ENCODE data around the gene BBC3. TPM values are rescaled to one million over a fixed set of nuclear protein-coding genes. Genes with fewer than 3 reads are reported as not detected.
A peak's percentile ranks its signal among the peaks of the same experiment; 100 is the strongest.

BBC3 gene
- total RNA-seq, 1 donor from 2014 or later, result 54.6 TPM

GRCh38 chr19:47243776-47244547 is 13.0 kb upstream of the BBC3 start:
- Mint-ChIP-seq H3K27me3 (ENCODE audit: low read depth, unreplicated experiment) (no peaks in the 10 kb centered on the region), H3K4me3 (ENCODE audit: unreplicated experiment) (peak overlapping the region; percentile 74), H3K9me3 (ENCODE audit: unreplicated experiment) (no peaks in the 10 kb centered on the region), H3K36me3 (ENCODE audit: low read depth, unreplicated experiment) (peaks cover 1% of the 10 kb centered on the region), H3K4me1 (ENCODE audit: low read depth, unreplicated experiment) (peaks cover 11% of the 10 kb centered on the region), H3K27ac (ENCODE audit: unreplicated experiment) (peak overlapping the region; percentile 97)
- Histone ChIP-seq H3K36me3 (ENCODE audit: insufficient read depth, low read length) (no peaks in the 10 kb centered on the region), H3K27me3 (ENCODE audit: insufficient read depth, low read length) (no peaks in the 10 kb centered on the region), H3K9me3 (ENCODE audit: insufficient read depth, low read depth, low read length) (no peaks in the 10 kb centered on the region), H2AFZ (ENCODE audit: low read depth, low read length) (peak overlapping the region; percentile 54), H3K4me1 (ENCODE audit: insufficient read depth, low read length) (peaks cover 30% of the 10 kb centered on the region), H3K9ac (ENCODE audit: low read length) (peak overlapping the region; percentile 86), H4K20me1 (ENCODE audit: insufficient read depth, low read length) (no peaks in the 10 kb centered on the region), H3K79me2 (ENCODE audit: insufficient read depth, low read length) (no peaks in the 10 kb centered on the region), H3K4me2 (ENCODE audit: low read length) (peak overlapping the region; percentile 85), H3K4me3 (ENCODE audit: insufficient read depth, low read depth, low read length) (peak overlapping the region; percentile 29), H3K27ac (ENCODE audit: low read depth, low read length) (peak overlapping the region; percentile 79)
- peak; percentile 88 for DNase-seq (ENCODE audit: low read depth)
- FAIRE-seq, result no peak
- TF ChIP-seq EZH2 (IDR thresholded peaks at IDR 0.05; ENCODE audit: insufficient read depth, low read length), result no peak
- TF ChIP-seq, protein P1, sequence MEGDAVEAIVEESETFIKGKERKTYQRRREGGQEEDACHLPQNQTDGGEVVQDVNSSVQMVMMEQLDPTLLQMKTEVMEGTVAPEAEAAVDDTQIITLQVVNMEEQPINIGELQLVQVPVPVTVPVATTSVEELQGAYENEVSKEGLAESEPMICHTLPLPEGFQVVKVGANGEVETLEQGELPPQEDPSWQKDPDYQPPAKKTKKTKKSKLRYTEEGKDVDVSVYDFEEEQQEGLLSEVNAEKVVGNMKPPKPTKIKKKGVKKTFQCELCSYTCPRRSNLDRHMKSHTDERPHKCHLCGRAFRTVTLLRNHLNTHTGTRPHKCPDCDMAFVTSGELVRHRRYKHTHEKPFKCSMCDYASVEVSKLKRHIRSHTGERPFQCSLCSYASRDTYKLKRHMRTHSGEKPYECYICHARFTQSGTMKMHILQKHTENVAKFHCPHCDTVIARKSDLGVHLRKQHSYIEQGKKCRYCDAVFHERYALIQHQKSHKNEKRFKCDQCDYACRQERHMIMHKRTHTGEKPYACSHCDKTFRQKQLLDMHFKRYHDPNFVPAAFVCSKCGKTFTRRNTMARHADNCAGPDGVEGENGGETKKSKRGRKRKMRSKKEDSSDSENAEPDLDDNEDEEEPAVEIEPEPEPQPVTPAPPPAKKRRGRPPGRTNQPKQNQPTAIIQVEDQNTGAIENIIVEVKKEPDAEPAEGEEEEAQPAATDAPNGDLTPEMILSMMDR (IDR thresholded peaks at IDR 0.05; ENCODE audit: insufficient read depth, low read depth, low read length), result peak; percentile 75

DNA sequence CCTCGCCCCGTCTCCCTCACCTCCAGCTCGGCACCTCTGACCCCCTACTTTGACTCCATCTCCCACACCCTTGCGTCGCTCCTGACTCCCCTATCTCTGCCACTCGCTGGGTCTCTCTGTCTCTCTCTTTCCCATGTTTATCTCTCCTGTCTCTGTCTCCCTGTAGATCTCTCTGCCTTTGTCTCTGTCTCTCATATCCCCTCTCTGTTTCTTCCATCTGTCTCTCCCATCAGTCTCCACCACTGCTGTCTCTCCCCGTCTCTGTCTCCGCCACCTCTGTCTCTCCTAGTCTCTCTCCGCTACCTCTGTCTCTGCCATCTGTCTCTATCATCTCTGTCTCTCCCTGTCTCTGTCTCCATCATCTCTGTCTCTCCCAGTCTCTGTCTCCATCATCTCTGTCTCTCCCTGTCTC is 12.4 kb upstream of the BBC3 start:
- Histone ChIP-seq H3K4me2 (ENCODE audit: low read length) (peak overlapping the region; percentile 85), H3K9ac (ENCODE audit: low read length) (peak overlapping the region; percentile 86), H3K36me3 (ENCODE audit: insufficient read depth, low read length) (no peaks in the 10 kb centered on the region), H3K27me3 (ENCODE audit: insufficient read depth, low read length) (no peaks in the 10 kb centered on the region), H2AFZ (ENCODE audit: low read depth, low read length) (peak overlapping the region; percentile 54), H3K27ac (ENCODE audit: low read depth, low read length) (peak overlapping the region; percentile 79), H3K4me1 (ENCODE audit: insufficient read depth, low read length) (peaks cover 31% of the 10 kb centered on the region), H3K4me3 (ENCODE audit: insufficient read depth, low read depth, low read length) (peak overlapping the region; percentile 29), H4K20me1 (ENCODE audit: insufficient read depth, low read length) (no peaks in the 10 kb centered on the region), H3K79me2 (ENCODE audit: insufficient read depth, low read length) (no peaks in the 10 kb centered on the region), H3K9me3 (ENCODE audit: insufficient read depth, low read depth, low read length) (no peaks in the 10 kb centered on the region)
- no peaks in the 10 kb centered on the region for H3K27me3 Mint-ChIP-seq (ENCODE audit: low read depth, unreplicated experiment)
- peak overlapping the region; percentile 72 for H3K4me3 Mint-ChIP-seq (ENCODE audit: unreplicated experiment)
- DNase-seq (ENCODE audit: low read depth), result peak; percentile 12
- H3K36me3 Mint-ChIP-seq (ENCODE audit: low read depth, unreplicated experiment), result peaks cover 1% of the 10 kb centered on the region
- peaks cover 12% of the 10 kb centered on the region for H3K4me1 Mint-ChIP-seq (ENCODE audit: low read depth, unreplicated experiment)
- no peaks in the 10 kb centered on the region for H3K9me3 Mint-ChIP-seq (ENCODE audit: unreplicated experiment)
- H3K27ac Mint-ChIP-seq (ENCODE audit: unreplicated experiment), result peak overlapping the region; percentile 91
- no peak for TF ChIP-seq EZH2 (IDR thresholded peaks at IDR 0.05; ENCODE audit: insufficient read depth, low read length)
- TF ChIP-seq, protein P1 (IDR thresholded peaks at IDR 0.05; ENCODE audit: insufficient read depth, low read depth, low read length), result no peak
- FAIRE-seq, result no peak
